ENCODE data around the gene PTX3.

PTX3 gene

GRCh38 chr3:157423337-157423736 lies 13.3 kb upstream of the PTX3 start:
- DNase-seq (ENCODE audit: low spot score), result no peak

- no peak for DNase-seq (ENCODE audit: low spot score)
These were observed 8.7 kb upstream of the PTX3 start for GRCh38 chr3:157427901-157428300.

DNA sequence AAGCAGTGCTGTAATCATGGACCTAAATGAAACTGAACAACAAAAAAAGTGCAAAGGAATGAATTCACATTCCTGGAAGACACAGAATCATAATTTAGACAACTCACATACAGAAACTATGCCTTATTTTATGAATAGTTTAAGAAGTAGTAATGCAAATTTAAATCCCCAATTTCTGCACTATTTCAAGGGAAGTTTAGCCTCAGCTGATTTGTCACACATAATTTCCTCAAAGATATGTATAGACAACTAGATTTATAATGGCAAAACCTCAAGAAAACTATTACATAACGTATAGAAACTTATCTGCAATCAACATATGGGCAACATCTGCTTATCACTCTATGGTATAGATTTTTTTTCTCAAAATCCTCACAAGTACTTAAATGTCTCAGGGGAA lies 7.8 kb upstream of the PTX3 start:
- no peak for DNase-seq (ENCODE audit: low spot score)

GRCh38 chr3:157429708-157430107 lies 6.9 kb upstream of the PTX3 start:
- DNase-seq (ENCODE audit: low spot score), result no peak

- DNase-seq (ENCODE audit: low spot score), result peak; percentile 74
These were observed 1.6 kb downstream of the PTX3 start for GRCh38 chr3:157438194-157438730.

DNA sequence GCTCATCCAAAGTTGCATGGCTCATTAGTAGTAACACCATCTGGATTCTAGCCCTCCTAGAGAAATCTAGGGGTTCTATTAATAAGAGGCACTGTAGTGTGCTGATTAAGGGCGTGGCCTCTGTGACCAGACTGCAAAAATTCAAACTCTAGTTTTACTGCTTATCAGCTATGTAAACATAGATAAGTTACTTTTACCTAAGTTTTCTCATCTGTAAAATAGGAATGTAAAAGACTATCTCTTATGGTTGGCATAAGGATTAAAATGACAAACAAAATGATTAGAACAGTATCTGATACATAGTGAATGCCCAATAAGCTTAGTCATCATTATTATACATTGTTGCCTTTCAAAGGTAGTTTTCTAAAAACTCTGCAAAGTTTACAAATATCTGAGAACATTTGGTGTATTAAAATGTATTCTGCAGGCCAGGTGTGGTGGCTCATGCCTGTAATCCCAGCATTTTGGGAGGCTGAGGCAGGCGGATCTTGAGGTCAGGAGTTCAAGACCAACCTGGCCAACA lies 4.5 kb downstream of the PTX3 start:
- DNase-seq (ENCODE audit: low spot score), result no peak

DNA sequence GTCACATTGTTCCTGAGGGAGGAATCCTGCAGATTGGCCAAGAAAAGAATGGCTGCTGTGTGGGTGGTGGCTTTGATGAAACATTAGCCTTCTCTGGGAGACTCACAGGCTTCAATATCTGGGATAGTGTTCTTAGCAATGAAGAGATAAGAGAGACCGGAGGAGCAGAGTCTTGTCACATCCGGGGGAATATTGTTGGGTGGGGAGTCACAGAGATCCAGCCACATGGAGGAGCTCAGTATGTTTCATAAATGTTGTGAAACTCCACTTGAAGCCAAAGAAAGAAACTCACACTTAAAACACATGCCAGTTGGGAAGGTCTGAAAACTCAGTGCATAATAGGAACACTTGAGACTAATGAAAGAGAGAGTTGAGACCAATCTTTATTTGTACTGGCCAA lies 6.1 kb downstream of the PTX3 start:
- no peak for DNase-seq (ENCODE audit: low spot score)

DNA sequence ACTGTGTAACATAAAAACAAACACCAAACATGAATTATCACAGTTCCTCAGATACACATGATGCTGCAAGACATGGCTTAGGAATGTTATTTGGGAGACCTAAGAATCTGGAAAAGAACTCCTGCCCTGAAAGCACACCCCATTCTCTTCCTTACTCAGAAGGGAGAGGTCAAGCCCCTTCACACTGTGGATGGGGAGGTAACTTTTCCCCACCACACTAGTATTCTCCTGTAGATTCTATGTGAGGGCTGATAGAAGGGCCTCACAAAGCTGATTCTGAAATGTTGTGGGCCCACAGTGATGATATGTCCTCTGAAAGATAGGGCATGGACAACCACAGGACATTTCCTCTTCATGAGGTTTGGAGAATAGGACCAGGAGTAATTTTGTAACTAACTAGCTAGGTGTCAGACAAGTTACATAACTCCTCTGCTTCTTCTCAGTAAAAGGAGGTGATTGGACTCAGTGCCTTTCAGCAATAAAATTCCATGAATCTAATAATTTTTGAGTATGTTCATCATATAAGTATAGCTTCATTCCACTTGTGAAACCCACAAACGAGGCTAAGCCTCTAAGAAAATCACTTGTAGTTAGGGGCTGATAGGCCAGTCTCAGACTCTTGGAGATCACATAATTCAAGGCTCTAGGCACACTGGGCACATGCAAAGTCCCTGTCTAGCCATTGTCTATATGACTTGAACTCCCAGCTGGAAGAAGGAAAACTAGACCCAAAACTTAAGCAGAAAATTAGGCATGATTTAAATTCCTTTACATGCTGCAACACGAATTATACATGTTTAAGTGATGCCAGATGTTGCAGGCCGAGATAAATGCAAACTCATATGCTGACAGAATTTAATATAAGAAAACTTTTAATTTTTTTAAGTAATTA lies 7.5 kb downstream of the PTX3 start:
- DNase-seq (ENCODE audit: low spot score), result no peak

DNA sequence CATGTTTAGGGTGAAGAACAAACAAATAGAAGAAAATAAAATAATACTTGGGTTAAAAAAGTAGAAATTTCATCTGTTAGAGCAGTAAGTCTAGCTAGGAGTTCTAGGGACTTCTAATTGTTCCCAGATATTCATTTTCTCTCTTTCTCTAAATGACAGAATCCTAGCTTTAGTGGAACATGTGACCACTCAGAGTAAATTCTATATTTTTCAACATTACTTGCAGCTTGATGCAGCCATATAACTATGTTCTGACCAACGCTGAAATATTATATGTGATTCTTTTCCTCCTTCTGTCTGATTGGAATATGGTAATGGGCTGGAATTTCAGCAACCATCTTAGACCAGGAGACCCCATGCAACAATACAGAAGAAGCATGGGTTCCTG lies 8.1 kb downstream of the PTX3 start:
- DNase-seq (ENCODE audit: low spot score), result no peak

- no peak for DNase-seq (ENCODE audit: low spot score)
These were observed 9.2 kb downstream of the PTX3 start for GRCh38 chr3:157445857-157446256.

GRCh38 chr3:157447026-157447694 lies 10.5 kb downstream of the PTX3 start:
- no peak for DNase-seq (ENCODE audit: low spot score)

DNA sequence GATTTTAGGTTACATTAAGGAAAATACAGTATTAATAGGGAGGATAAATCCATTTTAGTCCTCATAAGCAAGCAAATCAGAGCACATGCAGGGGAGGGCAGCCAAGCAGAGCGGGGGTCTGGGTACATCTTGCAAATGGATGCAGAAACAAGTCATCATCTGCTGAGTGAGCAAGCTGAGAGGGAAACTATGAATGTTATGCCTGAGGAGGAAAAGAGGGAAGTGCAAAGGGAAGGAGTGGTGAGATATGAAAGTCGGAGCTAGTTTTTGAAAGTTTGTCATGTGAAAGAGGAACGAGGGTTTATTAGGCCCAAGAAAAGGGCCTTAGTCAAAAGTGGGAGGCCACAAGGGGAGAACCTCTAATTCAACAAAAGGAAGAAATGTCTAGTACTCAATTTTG lies 15.4 kb downstream of the PTX3 start:
- no peak for DNase-seq (ENCODE audit: low spot score)

GRCh38 chr3:157453824-157454223 lies 17.2 kb downstream of the PTX3 start:
- DNase-seq (ENCODE audit: low spot score), result no peak

DNA sequence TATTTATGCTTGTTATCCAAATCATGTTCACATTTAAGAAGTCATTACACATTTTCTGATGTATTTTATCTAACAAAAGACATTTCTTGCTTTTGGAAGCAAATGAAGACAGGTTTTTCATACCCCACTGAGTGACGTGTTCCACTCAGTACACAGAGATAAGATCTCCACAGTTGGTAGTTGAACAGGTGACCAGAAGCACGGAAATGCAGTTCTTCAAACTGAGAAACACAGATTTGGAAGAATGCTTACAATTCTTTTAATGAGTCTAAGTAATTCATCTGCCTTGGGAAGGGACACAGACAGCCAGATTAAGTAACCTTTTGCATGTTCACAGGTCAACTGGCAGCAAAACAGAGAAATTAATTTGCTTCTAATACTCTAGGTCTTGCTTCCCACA lies 23.1 kb downstream of the PTX3 start:
- DNase-seq (ENCODE audit: low spot score), result no peak

- no peak for DNase-seq (ENCODE audit: low spot score)
These were observed 23.6 kb downstream of the PTX3 start for GRCh38 chr3:157460253-157460652.

- DNase-seq (ENCODE audit: low spot score), result no peak
These were observed 27.2 kb downstream of the PTX3 start for GRCh38 chr3:157463816-157464215.

DNA sequence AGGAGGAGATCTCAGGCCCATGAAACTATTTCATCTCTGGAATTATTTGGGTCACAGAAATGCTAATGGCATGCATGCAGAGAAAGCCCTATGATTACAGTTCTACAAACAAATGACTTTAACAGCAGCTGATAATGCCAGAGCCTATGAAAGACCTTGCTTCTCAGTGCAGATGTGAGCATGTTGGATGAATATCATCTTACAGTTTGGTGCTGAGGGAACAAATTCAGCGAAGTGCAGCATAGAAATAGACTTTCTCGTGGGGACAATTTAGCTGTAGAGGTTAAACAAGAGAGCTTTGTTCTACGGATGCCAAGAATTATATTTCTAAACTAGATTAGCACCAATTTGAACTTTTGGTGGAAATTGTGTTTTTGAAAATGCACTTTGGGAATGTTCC lies 27.7 kb downstream of the PTX3 start:
- DNase-seq (ENCODE audit: low spot score), result no peak

- no peak for DNase-seq (ENCODE audit: low spot score)
These were observed 29.1 kb downstream of the PTX3 start for GRCh38 chr3:157465741-157466140.

GRCh38 chr3:157467200-157467599 lies 30.6 kb downstream of the PTX3 start:
- no peak for DNase-seq (ENCODE audit: low spot score)

DNA sequence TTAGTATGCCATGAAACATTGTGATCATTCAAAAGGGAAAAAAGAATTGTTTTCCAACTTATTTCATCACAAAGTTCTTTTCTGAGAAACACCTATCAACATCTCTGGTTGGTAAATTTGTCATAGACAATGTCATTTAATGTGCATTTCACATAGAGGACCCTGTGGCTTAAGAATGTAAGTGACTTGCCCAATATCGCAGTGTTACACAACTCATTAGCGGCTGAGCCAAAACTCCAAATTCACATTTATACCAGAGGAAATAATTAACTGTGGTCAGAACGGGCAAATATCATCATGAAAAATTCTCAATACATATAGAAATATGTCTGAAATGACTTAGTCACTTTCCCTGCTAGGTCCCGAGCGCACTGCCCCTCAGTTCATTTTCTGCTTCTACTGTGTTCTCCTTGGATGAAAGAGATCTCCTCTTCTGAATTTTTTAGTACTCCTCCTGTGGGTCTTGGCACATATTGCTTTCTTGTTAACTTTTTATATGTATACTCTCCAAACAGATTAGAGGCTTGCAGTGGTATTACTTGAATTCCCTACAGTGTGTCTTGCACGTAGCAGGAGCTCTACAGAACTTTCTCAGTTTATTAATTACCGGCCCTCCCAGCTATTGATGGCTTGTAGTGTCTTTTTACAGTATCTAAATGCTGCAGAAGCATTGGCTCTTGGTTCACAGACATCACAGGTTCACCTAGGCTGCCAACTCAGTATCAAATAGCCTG lies 33.1 kb downstream of the PTX3 start:
- no peak for DNase-seq (ENCODE audit: low spot score)

GRCh38 chr3:157471064-157471463 lies 34.4 kb downstream of the PTX3 start:
- no peak for DNase-seq (ENCODE audit: low spot score)

GRCh38 chr3:157472648-157473047 lies 36.0 kb downstream of the PTX3 start:
- DNase-seq (ENCODE audit: low spot score), result no peak
